ENCODE results near the gene STK11. TPM values are rescaled to one million over a fixed set of nuclear protein-coding genes. Genes with fewer than 3 reads are reported as not detected.

The STK11 gene
- total and polyA plus RNA-seq, 2 experiments from 2014 or later: 19.4 to 96.5 TPM

DNA sequence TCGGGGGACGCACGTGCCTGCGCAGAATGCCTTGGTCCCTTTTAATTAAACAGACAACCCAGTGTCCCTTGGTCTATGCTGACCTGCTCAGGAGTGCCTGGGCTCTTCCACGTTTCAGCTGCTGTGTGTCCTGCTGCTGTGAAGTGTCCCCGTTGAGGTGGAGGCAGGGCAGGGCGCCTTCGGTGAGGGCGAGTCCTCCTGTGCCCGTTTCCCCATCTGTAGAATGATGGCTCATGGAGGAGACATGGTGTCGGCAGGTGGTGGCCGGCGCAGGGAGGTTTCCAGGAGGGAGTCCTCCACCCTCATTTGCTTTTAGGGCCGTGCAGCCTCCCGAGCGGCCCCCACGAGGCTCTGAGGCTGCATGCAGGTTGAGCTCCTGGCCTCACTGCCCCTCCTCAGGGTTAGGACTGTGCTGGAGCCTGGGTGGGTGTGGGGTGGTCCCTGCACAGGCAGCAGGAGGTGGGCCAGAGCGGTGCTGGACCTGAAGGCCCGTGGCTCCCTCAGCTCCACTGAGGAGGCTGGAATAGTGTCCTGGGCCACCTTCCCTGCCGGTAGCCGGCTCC is 8.8 kb downstream of the STK11 start (continued):
- TF ChIP-seq, protein P1, sequence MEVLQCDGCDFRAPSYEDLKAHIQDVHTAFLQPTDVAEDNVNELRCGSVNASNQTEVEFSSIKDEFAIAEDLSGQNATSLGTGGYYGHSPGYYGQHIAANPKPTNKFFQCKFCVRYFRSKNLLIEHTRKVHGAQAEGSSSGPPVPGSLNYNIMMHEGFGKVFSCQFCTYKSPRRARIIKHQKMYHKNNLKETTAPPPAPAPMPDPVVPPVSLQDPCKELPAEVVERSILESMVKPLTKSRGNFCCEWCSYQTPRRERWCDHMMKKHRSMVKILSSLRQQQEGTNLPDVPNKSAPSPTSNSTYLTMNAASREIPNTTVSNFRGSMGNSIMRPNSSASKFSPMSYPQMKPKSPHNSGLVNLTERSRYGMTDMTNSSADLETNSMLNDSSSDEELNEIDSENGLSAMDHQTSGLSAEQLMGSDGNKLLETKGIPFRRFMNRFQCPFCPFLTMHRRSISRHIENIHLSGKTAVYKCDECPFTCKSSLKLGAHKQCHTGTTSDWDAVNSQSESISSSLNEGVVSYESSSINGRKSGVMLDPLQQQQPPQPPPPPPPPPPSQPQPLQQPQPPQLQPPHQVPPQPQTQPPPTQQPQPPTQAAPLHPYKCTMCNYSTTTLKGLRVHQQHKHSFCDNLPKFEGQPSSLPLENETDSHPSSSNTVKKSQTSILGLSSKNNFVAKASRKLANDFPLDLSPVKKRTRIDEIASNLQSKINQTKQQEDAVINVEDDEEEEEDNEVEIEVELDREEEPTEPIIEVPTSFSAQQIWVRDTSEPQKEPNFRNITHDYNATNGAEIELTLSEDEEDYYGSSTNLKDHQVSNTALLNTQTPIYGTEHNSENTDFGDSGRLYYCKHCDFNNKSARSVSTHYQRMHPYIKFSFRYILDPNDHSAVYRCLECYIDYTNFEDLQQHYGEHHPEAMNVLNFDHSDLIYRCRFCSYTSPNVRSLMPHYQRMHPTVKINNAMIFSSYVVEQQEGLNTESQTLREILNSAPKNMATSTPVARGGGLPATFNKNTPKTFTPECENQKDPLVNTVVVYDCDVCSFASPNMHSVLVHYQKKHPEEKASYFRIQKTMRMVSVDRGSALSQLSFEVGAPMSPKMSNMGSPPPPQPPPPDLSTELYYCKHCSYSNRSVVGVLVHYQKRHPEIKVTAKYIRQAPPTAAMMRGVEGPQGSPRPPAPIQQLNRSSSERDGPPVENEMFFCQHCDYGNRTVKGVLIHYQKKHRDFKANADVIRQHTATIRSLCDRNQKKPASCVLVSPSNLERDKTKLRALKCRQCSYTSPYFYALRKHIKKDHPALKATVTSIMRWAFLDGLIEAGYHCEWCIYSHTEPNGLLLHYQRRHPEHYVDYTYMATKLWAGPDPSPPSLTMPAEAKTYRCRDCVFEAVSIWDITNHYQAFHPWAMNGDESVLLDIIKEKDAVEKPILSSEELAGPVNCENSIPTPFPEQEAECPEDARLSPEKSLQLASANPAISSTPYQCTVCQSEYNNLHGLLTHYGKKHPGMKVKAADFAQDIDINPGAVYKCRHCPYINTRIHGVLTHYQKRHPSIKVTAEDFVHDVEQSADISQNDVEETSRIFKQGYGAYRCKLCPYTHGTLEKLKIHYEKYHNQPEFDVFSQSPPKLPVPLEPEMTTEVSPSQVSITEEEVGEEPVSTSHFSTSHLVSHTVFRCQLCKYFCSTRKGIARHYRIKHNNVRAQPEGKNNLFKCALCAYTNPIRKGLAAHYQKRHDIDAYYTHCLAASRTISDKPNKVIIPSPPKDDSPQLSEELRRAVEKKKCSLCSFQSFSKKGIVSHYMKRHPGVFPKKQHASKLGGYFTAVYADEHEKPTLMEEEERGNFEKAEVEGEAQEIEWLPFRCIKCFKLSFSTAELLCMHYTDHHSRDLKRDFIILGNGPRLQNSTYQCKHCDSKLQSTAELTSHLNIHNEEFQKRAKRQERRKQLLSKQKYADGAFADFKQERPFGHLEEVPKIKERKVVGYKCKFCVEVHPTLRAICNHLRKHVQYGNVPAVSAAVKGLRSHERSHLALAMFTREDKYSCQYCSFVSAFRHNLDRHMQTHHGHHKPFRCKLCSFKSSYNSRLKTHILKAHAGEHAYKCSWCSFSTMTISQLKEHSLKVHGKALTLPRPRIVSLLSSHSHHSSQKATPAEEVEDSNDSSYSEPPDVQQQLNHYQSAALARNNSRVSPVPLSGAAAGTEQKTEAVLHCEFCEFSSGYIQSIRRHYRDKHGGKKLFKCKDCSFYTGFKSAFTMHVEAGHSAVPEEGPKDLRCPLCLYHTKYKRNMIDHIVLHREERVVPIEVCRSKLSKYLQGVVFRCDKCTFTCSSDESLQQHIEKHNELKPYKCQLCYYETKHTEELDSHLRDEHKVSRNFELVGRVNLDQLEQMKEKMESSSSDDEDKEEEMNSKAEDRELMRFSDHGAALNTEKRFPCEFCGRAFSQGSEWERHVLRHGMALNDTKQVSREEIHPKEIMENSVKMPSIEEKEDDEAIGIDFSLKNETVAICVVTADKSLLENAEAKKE (CRISPR knock-in tag; IDR thresholded peaks at IDR 0.05): no peak
- TF ChIP-seq CREB1 (CRISPR knock-in tag; IDR thresholded peaks at IDR 0.05; ENCODE audit: low read depth) (no peak), NANOG (IDR thresholded peaks at IDR 0.05; ENCODE audit: borderline replicate concordance) (no peak), STAT1 (IDR thresholded peaks at IDR 0.05; ENCODE audit: unreplicated experiment) (no peak), JUNB (IDR thresholded peaks at IDR 0.05; ENCODE audit: unreplicated experiment) (no peak)
- TF ChIP-seq, protein P2, sequence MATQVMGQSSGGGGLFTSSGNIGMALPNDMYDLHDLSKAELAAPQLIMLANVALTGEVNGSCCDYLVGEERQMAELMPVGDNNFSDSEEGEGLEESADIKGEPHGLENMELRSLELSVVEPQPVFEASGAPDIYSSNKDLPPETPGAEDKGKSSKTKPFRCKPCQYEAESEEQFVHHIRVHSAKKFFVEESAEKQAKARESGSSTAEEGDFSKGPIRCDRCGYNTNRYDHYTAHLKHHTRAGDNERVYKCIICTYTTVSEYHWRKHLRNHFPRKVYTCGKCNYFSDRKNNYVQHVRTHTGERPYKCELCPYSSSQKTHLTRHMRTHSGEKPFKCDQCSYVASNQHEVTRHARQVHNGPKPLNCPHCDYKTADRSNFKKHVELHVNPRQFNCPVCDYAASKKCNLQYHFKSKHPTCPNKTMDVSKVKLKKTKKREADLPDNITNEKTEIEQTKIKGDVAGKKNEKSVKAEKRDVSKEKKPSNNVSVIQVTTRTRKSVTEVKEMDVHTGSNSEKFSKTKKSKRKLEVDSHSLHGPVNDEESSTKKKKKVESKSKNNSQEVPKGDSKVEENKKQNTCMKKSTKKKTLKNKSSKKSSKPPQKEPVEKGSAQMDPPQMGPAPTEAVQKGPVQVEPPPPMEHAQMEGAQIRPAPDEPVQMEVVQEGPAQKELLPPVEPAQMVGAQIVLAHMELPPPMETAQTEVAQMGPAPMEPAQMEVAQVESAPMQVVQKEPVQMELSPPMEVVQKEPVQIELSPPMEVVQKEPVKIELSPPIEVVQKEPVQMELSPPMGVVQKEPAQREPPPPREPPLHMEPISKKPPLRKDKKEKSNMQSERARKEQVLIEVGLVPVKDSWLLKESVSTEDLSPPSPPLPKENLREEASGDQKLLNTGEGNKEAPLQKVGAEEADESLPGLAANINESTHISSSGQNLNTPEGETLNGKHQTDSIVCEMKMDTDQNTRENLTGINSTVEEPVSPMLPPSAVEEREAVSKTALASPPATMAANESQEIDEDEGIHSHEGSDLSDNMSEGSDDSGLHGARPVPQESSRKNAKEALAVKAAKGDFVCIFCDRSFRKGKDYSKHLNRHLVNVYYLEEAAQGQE (IDR thresholded peaks at IDR 0.05; ENCODE audit: unreplicated experiment): no peak

Measured in GM23338 (cell line).